HG03575 (cell line): ENCODE measurements around the gene ABCG4.
"Not testable (repeated sequence)": the region's sequence is repeated elsewhere in the genome, so short reads cannot be mapped to it uniquely, and the experiment has no call there.

Experiments used
- ATAC-seq: cut with Tn5 transposase; IDR thresholded peaks from one replicate; pipeline ENCODE4 v1.9.1; 2021; ENCODE audit not compliant: unreplicated experiment, insufficient number of reproducible peaks, low FRiP score; ENCODE audit errors: extremely low read depth

ABCG4 gene

DNA sequence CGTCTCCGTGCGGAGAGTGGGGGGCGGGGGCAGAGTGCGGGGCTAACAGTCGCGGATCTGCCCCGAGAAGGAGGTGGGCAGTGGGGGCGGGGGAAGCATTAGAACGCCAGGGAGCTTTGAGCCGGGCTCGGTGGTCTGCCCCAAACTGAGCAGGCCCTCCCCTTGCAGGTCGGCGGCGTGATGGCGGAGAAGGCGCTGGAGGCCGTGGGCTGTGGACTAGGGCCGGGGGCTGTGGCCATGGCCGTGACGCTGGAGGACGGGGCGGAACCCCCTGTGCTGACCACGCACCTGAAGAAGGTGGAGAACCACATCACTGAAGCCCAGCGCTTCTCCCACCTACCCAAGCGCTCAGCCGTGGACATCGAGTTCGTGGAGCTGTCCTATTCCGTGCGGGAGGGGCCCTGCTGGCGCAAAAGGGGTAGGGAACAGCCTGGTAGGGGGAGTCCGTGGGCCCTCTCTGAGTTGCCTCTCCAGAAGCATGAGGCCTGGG lies 979 bp downstream of the ABCG4 start:
- ATAC-seq = no peak

DNA sequence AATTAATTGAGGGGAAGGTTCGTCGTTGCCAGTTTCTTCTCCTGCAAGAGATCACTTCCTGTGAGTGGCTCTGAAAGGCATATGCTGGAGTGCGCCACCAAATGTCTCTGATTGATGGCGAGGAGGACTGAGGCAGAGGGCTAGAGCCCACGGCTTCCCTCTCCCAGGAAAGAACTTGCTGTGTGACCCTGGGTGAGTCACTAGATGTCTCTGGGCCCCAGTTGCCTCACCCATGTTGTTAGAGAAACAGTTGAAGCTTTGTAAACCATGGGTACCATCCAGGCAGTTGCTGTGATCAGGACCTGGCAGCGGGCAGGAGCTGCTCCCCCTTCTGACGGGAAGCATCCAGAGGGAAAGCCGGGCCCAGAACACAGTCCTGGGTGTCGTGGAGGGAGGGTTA lies 3.2 kb downstream of the ABCG4 start:
- no peak for ATAC-seq

DNA sequence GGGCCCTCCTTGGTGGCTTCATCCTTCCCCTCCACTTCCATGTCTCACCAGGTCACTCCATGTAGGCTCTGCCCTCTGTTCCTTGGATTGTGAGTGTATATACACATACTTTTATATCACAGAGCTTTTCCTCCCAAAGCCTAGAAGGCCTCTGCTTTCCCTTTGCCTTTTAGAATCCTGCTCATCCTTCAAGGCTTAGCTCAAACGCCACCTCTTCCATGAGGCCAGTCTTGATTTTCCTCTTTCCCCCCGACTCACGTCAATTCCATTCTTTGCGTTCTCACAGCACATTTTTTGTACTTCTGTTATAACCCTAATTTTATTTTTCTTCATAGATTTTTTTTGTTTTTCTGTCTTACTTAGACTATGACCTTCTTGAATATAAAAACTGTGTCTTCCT lies 3.8 kb downstream of the ABCG4 start:
- ATAC-seq = no peak

DNA sequence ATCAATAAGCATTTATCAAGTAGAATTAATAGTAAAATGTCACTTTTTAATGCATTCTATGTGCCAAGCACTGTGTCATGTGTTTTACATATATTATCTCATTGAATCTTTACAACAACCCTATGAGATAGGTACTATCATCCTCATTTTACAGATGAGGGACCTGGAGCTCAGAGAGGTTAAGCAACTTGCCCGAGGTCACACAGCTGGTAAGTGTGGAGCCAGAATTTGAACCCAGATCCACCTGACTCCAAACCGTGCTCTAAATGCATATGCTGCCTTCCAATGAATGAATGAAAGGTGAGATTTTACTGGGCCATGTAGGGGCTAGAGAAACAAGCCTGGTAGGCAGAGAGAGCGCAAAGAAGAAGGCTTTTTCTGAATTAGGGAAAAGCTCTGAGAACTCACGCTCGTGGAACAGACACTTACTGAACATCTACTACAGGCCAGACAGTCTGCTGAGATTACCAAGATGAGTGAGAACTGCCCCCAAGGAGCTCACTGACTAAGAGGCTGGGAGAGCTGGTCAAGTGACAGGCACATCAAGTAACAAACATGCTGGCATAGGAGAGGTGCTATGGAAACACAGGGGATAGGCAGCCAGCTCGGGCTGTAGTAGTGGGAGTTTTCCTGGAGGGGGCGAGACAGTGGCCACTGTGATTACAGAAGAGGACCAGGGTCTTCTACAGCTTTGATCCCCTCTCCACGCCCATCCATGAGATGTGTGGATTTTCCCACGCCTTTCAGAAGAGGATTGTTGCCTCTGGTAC lies 4.4 kb downstream of the ABCG4 start:
- ATAC-seq = no peak

DNA sequence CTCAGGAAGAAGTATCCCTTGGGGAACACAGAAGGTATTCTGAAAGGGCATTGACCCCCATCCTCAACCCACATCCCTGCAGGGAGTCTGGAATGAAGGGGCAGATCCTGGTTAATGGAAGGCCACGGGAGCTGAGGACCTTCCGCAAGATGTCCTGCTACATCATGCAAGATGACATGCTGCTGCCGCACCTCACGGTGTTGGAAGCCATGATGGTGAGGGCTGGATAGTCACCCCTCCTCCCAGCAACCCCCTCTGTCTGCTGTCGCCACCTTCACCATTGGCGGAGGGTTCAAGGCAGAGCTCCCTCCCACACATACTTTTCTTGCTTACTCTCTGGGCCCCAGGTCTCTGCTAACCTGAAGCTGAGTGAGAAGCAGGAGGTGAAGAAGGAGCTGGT lies 5.3 kb downstream of the ABCG4 start:
- no peak for ATAC-seq

DNA sequence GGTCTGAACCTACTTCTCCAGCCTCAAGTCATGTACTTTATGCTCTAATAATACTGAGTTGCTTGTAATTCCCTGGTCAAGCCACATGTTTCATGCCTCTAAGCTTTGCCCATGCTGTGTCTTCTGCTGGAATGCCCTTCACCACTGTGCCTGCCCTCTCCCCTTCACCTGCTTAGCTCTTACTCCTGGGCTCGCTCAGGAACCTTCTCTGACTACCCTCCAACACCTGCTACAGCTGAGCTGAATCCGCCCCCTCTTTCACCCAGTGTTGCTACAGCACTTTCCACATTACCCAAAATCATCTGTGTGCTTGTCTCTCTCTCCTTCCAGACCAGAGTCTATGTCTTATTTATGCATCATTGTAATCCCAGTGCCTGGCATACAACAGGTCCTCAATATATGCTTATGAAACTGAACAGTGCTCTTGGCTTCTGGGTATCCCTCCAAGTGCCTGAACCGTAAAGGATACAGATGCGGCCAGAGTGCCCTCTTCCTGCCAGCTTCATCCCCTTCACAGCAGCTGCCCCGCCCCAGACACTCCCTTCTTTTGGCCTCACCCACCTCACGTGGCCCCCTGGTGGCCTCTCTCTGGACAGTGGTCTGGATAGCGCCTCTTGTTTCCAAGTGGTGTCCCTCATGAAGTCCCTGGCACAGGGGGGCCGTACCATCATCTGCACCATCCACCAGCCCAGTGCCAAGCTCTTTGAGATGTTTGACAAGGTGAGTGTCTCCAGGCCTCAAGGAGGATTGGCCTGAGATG lies 7.1 kb downstream of the ABCG4 start:
- no peak for ATAC-seq

DNA sequence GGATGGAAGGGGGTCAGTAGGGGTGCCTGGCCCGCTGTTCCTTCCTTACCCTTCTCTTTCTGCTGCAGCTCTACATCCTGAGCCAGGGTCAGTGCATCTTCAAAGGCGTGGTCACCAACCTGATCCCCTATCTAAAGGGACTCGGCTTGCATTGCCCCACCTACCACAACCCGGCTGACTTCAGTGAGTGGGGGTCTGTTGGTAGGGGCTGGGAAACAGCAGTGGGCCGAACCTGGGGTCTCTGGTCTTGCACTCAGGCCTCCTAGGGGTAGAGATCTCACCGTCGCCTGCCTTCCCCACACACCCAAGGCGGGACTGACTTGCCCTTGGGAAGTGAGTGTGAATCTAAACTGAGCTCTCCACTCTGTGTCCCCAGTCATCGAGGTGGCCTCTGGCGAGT lies 7.6 kb downstream of the ABCG4 start:
- ATAC-seq = no peak

DNA sequence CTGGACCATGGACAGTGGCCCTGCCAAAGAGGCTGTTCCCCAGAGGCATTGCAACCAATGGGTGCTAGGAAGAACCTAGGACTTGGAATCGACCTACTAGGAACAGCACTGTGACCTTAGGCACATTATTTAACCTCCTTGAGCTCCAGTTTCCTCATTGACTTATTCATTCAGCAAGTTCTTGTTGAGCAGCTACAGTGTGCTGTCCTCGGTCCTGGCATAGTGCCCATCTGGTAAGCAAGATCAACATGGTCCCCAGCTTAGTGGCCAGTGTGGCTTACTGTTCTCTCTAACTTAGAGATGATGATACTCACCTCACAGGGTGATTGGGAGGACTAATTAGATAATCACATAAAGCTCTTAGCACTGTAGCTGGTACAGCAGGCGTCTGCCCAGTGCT lies 8.2 kb downstream of the ABCG4 start:
- no peak for ATAC-seq

DNA sequence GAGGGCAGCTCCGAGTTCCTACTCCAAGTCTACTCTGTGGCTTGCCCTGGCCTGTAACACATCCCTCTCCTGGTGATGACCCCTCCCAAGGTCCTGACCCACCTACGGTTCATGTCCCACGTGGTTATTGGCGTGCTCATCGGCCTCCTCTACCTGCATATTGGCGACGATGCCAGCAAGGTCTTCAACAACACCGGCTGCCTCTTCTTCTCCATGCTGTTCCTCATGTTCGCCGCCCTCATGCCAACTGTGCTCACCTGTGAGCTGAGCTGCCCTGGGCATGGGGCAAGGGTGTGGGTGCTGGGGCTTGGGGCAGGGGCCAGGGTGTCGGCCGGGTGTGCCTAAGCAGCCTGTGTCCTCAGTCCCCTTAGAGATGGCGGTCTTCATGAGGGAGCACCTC lies 9.6 kb downstream of the ABCG4 start:
- ATAC-seq = no peak

DNA sequence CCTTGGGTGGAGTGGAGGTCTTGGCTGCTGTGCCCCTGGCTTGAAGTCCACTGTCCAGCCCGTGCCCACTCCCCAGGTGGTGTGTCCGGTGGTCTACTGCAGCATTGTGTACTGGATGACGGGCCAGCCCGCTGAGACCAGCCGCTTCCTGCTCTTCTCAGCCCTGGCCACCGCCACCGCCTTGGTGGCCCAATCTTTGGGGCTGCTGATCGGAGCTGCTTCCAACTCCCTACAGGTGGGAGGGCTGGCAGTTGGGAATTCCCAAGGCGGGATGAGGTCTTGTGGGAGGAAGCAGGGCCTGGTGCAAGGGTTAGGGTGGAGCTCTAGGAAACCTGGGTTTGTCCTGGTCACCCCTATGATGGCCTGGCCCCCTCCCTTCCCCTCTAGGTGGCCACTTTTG lies 11.3 kb downstream of the ABCG4 start:
- no peak for ATAC-seq

DNA sequence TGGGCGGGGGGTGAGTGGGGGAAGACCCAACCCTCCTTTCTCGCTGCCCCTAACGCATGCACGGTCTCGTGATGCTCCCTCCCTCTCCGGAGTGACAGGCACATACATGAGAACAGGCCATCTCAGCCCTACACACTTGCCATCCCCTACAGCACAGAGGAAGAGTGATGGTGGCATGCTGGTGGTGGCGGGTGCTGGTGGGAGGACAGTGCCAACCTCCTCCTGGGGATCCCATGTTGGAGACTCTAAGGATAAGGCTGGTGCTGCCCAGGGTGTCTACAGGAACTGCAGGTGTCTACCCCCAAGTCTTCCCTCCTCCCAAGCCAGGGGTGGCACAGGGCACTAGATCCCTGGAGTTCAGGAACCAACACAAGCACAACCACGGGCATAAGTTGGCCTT lies 13.0 kb downstream of the ABCG4 start:
- no peak for ATAC-seq

DNA sequence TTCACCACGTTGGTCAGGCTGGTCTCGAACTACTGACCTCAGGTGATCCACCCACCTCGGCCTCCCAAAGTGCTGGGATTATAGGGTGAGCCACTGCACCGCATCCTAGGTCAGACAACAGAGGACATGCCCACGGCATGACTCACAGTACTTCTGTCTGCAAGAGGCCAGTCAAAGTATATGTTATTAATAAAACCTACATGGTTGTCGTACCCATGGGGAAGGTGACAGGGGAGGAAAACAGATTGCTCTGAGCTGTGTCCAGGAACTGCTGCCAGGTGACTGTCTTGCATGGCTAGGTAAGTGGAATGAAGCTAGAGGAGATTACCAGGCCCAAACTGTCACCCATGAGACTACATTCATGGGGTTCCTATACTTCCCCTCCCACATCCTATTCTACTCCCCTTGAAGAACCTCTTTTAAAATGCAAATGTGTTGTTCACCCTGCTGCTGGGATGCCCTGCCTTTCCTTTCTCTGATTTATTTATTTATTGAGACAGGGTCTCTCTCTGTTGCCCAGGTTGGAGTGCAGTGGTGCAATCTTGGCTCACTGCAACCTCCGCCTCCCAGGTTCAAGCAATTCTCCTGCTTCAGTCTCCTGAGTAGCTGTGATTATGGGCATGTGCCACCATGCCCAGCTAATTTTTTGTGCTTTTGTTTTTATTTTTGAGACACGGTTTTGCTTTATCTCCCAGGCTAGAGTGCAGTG lies 17.7 kb downstream of the ABCG4 start:
- no peak for ATAC-seq

DNA sequence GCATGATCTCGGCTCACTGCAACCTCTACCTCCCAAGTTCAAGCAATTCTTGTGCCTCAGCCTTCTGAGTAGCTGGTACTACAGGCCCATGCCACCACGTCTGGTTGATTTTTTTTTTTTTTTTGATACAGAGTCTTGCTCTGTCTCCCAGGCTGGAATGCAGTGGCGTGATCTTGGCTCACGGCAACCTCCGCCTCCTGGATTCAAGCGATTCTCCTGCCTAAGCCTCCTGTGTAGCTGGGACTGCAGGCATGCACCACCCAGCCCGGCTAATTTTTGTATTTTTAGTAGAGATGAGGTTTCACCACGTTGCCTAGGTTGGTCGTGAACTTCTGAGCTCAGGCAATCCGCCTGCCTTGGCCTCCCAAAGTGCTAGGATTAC lies 18.2 kb downstream of the ABCG4 start:
- not testable (repeated sequence) for ATAC-seq

DNA sequence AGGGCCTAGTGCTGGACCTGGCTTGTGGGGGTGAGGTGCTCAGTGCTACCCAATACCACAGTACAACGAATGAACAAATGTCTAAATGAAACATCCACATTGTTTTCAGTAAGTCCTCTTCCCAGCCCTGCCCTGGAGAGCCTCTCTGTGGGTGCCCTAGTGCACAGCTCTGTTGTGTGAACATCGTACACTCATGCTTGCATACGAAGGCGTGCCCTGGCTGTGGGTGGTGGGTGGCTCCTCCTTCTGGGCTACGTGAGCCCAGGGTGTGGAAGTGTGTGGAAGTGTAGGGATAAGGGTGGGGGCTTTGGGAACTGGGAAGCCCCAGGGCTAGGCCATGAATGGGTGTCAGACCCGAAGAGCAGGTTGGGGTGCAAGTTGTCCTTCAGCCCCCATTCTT lies 19.1 kb downstream of the ABCG4 start:
- ATAC-seq = no peak

DNA sequence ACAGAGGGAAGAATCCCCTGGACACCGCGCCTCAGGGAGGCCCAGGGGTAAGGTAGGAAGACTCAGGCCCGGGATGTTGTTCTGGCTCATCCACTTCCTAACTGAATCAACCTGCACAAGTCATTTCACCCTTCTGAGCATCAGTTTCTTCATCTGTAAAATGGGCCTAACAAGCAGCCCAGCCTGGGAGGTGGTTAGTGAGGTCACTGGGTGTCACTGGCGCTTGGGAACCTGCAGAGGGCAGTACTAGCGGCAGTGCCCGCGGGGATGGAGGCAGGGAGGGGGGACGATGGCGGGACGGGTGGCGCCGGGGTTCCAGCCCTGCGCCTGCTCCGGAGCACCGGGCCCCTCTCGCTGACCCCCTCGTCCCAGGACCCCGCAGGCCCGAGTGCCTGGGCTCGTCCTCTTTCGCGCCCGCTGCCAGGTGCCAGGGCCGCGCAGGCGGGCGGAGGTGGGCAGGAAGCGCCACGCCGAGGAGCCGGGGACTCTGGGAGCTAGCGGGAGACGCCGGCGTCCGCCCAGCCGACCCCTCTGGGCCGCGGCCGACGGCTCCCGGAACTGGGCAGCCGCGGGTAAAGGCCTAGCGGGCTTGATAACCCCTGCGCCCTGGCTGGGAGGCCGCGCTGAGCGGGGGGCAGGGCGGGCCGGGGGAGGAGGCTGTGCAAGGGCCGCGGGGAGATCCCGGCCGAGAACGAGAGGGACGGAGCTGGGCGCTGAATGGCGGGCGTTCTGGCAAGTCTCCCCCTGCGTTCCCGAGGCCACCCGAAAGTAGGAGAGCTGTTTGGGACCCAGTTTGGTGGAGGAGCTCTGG lies 19.8 kb downstream of the ABCG4 start, which contains the start of gene NLRX1:
Gene NLRX1, plus strand, starts transcription at position 255 of the 811 bp plus-strand sequence. CDS start 2,679 bp downstream, outside the sequence.
- no peak for ATAC-seq

DNA sequence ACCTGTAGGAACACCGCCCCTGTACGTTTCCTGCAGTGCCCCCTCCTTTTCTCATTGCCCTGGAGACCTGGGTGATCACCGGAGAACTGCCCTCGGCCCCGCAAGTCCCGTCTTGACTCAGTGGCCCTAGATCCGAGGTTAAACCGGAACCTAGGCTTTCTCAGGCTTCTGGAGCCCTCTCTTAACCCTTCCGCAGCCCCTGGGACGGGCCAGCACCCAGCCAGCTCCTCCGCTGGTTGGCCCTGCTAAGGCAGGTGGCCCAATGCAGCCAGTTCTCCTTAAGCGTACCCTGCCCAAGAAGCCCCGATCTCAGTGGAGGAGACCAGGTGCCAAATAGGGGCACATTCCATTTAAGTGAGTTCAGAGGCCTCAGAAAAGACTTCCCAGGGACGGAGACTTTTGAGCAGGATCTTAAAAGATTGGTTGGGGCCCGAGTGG lies 20.4 kb downstream of the ABCG4 start:
- no peak for ATAC-seq

DNA sequence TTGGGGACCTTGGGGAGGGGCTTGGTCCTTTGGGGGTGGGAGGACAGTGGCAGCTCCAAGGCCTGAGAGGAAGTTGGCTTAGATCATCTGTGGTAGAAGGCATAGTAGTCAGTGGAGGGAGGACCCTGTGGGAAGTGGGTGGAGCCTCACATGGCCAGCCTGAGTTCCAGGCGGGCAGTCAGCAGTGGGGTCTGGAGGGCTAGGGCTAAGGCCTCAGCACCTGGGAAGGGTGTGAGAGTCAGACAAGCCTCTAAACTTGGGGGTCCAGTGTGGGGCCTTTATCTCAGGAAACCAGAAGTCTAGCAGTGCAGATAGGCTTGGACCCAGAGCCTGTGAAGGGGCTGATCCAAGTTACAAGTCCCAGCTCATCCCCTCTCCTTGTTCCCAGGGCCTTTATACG lies 23.7 kb downstream of the ABCG4 start:
- no peak for ATAC-seq

DNA sequence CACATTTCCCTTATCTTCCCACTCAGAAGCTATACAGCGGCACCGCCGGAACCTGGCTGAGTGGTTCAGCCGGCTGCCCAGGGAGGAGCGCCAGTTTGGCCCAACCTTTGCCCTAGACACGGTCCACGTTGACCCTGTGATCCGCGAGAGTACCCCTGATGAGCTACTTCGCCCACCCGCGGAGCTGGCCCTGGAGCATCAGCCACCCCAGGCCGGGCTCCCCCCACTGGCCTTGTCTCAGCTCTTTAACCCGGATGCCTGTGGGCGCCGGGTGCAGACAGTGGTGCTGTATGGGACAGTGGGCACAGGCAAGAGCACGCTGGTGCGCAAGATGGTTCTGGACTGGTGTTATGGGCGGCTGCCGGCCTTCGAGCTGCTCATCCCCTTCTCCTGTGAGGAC lies 24.6 kb downstream of the ABCG4 start:
- no peak for ATAC-seq

DNA sequence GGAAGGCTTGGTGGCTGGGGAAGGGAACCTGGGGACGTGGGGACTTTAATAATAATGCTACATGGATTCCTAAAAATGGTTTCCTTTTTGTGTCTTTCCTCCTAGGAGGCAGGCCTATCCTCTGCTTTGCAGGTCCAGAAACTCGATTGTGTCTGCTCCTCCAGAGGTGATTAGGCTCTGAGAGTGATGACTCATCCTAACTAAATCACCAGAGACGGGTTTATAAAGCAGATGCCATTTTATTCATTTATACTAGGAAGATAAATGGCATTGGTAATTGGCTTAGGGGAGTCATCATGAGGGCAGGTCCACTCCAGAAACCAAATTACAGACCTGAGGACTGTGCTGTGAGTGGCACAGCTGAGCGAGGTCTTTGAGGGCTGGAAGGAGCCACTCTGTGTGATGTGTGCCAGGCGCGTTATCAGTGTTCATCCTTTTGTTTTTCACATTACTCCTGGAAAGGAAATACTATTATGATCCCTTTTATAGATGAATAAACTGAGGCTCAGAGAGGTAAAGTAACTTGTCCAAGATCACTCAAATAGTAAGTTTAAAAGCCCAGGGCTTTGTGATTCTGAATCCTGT lies 26.7 kb downstream of the ABCG4 start:
- no peak for ATAC-seq
